ENCODE measurements around the gene PKIB. TPM values are rescaled to one million over a fixed set of nuclear protein-coding genes. Genes with fewer than 3 reads are reported as not detected.

PKIB gene
- polyA plus RNA-seq, 2 of the 4 experiments (the other 2 are of a cell fraction), result 0.37 to 1.5 TPM

DNA sequence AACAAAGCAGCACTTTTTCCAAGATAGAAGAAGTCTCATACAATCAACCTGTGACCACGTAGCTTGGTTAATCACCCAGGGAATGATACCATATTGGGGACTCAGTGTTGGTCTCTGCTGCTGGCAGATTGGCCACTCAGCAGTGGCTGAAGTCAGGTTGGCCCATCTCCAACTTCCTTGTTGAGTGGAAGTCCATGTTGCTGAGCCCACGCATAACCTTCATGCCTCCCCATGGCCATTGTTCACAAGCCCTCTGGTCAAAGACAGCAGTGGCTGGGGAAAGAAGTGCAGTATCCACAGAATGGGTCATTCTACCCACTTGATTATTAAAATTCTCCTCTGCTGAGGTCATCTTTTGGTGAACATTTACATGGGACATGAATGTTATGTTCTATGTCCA lies 38.5 kb downstream of the PKIB start:
- H3K4me1 ChIP-seq, result peaks cover 15% of the 10 kb centered on the region
- H3K4me2 ChIP-seq, result no peak overlapping the region
- no peak overlapping the region for H3K27ac ChIP-seq
- POLR2A ChIA-PET, result no interaction called here
- H3K4me3 ChIP-seq, result no peak overlapping the region
- no peak for FAIRE-seq
- WGBS (ENCODE audit: missing lambda C conversion rate), result 55% methylated on average over 2 of the region's 2 CpGs
- no peak for DNase-seq (ENCODE audit: low read depth in 1 of 2, low spot score in 1 of 2)
- ATAC-seq, result no peak
- CTCF ChIA-PET, result no interaction called here
- TF ChIP-seq MYC (IDR thresholded peaks at IDR 0.05; ENCODE audit: borderline replicate concordance, low read length) (no peak), CEBPB (IDR thresholded peaks at IDR 0.05) (no peak), EHMT2 (IDR thresholded peaks at IDR 0.05; ENCODE audit: low read depth) (no peak), HDAC2 (IDR thresholded peaks at IDR 0.05) (no peak), POLR2AphosphoS2 (conservative IDR thresholded peaks at IDR 0.05; ENCODE audit: low read length) (no peak), KDM5A (IDR thresholded peaks at IDR 0.05) (no peak), EHF (CRISPR knock-in tag; IDR thresholded peaks at IDR 0.05) (no peak), MAZ (IDR thresholded peaks at IDR 0.05; ENCODE audit: borderline replicate concordance, low read depth, low read length) (no peak)
- TF ChIP-seq, protein P1, sequence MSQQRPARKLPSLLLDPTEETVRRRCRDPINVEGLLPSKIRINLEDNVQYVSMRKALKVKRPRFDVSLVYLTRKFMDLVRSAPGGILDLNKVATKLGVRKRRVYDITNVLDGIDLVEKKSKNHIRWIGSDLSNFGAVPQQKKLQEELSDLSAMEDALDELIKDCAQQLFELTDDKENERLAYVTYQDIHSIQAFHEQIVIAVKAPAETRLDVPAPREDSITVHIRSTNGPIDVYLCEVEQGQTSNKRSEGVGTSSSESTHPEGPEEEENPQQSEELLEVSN (IDR thresholded peaks at IDR 0.05; ENCODE audit: borderline replicate concordance, low read depth), result no peak
- TF ChIP-seq, protein P2, sequence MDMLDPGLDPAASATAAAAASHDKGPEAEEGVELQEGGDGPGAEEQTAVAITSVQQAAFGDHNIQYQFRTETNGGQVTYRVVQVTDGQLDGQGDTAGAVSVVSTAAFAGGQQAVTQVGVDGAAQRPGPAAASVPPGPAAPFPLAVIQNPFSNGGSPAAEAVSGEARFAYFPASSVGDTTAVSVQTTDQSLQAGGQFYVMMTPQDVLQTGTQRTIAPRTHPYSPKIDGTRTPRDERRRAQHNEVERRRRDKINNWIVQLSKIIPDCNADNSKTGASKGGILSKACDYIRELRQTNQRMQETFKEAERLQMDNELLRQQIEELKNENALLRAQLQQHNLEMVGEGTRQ (IDR thresholded peaks at IDR 0.05), result no peak
- TF ChIP-seq, protein P3, sequence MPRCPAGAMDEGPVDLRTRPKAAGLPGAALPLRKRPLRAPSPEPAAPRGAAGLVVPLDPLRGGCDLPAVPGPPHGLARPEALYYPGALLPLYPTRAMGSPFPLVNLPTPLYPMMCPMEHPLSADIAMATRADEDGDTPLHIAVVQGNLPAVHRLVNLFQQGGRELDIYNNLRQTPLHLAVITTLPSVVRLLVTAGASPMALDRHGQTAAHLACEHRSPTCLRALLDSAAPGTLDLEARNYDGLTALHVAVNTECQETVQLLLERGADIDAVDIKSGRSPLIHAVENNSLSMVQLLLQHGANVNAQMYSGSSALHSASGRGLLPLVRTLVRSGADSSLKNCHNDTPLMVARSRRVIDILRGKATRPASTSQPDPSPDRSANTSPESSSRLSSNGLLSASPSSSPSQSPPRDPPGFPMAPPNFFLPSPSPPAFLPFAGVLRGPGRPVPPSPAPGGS (IDR thresholded peaks at IDR 0.05), result no peak
- H3K9me3 ChIP-seq, result no peaks in the 10 kb centered on the region

DNA sequence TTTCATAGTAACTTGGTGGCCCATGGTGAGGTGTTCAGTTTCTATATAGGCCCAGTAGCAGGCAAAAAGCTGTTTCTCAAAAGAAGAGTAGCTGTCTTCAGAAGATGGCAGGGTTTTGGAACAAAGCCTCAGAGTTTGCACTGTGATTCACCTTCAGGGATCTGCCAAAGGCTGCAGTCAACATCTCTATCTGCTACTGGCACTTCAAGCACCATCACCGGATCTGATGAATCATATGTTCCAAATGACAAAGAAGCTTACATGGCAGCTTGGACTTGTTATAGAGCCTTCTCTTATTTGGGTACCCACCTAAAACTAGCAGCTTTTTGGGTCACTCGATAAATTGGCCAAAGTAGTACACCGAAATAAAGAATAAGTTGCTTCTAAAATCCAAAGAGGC lies 39.5 kb downstream of the PKIB start:
- TF ChIP-seq TFCP2L1 (CRISPR knock-in tag; IDR thresholded peaks at IDR 0.05) (no peak), EHMT2 (IDR thresholded peaks at IDR 0.05; ENCODE audit: low read depth) (no peak), JUNB (IDR thresholded peaks at IDR 0.05) (no peak), FOSL2 (IDR thresholded peaks at IDR 0.05) (no peak), FOSL2 (CRISPR knock-in tag; IDR thresholded peaks at IDR 0.05) (no peak), POLR2A (IDR thresholded peaks at IDR 0.05; ENCODE audit: low read length) (no peak), GATA3 (IDR thresholded peaks at IDR 0.05; ENCODE audit: borderline replicate concordance) (no peak), KDM1A (IDR thresholded peaks at IDR 0.05; ENCODE audit: low read depth) (no peak), EP300 (IDR thresholded peaks at IDR 0.05) (no peak), CBX2 (IDR thresholded peaks at IDR 0.05; ENCODE audit: borderline replicate concordance, low read depth) (no peak), MYC (IDR thresholded peaks at IDR 0.05; ENCODE audit: borderline replicate concordance, low read length) (no peak), FOSB (CRISPR knock-in tag; IDR thresholded peaks at IDR 0.05) (no peak), NR3C1 (IDR thresholded peaks at IDR 0.05) (no peak), HOXB13 (CRISPR knock-in tag; IDR thresholded peaks at IDR 0.05; ENCODE audit: low read depth) (no peak), RCOR1 (IDR thresholded peaks at IDR 0.05; ENCODE audit: low read depth, low read length) (no peak), RNF2 (IDR thresholded peaks at IDR 0.05; ENCODE audit: borderline replicate concordance, low read depth) (no peak)
- TF ChIP-seq, protein P4, sequence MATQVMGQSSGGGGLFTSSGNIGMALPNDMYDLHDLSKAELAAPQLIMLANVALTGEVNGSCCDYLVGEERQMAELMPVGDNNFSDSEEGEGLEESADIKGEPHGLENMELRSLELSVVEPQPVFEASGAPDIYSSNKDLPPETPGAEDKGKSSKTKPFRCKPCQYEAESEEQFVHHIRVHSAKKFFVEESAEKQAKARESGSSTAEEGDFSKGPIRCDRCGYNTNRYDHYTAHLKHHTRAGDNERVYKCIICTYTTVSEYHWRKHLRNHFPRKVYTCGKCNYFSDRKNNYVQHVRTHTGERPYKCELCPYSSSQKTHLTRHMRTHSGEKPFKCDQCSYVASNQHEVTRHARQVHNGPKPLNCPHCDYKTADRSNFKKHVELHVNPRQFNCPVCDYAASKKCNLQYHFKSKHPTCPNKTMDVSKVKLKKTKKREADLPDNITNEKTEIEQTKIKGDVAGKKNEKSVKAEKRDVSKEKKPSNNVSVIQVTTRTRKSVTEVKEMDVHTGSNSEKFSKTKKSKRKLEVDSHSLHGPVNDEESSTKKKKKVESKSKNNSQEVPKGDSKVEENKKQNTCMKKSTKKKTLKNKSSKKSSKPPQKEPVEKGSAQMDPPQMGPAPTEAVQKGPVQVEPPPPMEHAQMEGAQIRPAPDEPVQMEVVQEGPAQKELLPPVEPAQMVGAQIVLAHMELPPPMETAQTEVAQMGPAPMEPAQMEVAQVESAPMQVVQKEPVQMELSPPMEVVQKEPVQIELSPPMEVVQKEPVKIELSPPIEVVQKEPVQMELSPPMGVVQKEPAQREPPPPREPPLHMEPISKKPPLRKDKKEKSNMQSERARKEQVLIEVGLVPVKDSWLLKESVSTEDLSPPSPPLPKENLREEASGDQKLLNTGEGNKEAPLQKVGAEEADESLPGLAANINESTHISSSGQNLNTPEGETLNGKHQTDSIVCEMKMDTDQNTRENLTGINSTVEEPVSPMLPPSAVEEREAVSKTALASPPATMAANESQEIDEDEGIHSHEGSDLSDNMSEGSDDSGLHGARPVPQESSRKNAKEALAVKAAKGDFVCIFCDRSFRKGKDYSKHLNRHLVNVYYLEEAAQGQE (IDR thresholded peaks at IDR 0.05), result no peak
- TF ChIP-seq, protein P5, sequence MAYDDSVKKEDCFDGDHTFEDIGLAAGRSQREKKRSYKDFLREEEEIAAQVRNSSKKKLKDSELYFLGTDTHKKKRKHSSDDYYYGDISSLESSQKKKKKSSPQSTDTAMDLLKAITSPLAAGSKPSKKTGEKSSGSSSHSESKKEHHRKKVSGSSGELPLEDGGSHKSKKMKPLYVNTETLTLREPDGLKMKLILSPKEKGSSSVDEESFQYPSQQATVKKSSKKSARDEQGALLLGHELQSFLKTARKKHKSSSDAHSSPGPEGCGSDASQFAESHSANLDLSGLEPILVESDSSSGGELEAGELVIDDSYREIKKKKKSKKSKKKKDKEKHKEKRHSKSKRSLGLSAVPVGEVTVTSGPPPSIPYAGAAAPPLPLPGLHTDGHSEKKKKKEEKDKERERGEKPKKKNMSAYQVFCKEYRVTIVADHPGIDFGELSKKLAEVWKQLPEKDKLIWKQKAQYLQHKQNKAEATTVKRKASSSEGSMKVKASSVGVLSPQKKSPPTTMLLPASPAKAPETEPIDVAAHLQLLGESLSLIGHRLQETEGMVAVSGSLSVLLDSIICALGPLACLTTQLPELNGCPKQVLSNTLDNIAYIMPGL (CRISPR knock-in tag; IDR thresholded peaks at IDR 0.05; ENCODE audit: borderline replicate concordance), result no peak
- FAIRE-seq (no peak), ATAC-seq (no peak), DNase-seq (ENCODE audit: low read depth in 1 of 2, low spot score in 1 of 2) (no peak)
- H3K4me3 ChIP-seq, result no peak overlapping the region
- ChIA-PET POLR2A (no interaction called here), CTCF (no interaction called here)
- no peaks in the 10 kb centered on the region for H3K9me3 ChIP-seq
- peaks cover 15% of the 10 kb centered on the region for H3K4me1 ChIP-seq
- H3K4me2 ChIP-seq, result no peak overlapping the region
- WGBS (ENCODE audit: missing lambda C conversion rate), result 44% methylated on average over 3 of the region's 3 CpGs
- no peak overlapping the region for H3K27ac ChIP-seq

All from A549 (cell line).